ES-I3 (cell line): ENCODE measurements around the gene PRSS38.

Source experiments
- H3K36me3 ChIP-seq: 2 replicates; pipeline ENCODE4 v1.6.1; 2013; ENCODE audit warnings: mild to moderate bottlenecking, low read length, control low read depth, moderate library complexity; ENCODE audit not compliant: insufficient read depth
- H3K4me1 ChIP-seq: 2 replicates; pipeline ENCODE4 v1.6.1; 2013; ENCODE audit warnings: mild to moderate bottlenecking, control low read depth, low read length; ENCODE audit not compliant: insufficient read depth
- H3K9ac ChIP-seq: 2 replicates; pipeline ENCODE4 v1.6.1; 2013; ENCODE audit warnings: low read depth, mild to moderate bottlenecking, low read length, moderate library complexity
- H3K9me3 ChIP-seq: 2 replicates; pipeline ENCODE4 v1.6.1; 2013; ENCODE audit warnings: mild to moderate bottlenecking, low read length, moderate library complexity; ENCODE audit not compliant: control insufficient read depth, insufficient read depth

Gene PRSS38

GRCh38 chr1:227886993-227887696, 71.7 kb downstream of the PRSS38 start:
- no peaks in the 10 kb centered on the region for H3K9me3 ChIP-seq
- H3K36me3 ChIP-seq, result no peaks in the 10 kb centered on the region
- peak overlapping the region; percentile 62 for H3K9ac ChIP-seq
- H3K4me1 ChIP-seq, result peaks cover 25% of the 10 kb centered on the region; the same call in 1 of the 2 replicates

- Histone ChIP-seq H3K36me3 (no peaks in the 10 kb centered on the region), H3K9me3 (no peaks in the 10 kb centered on the region), H3K9ac (peak overlapping the region; percentile 62), H3K4me1 (peaks cover 30% of the 10 kb centered on the region; the same call in 1 of the 2 replicates)
Measured at GRCh38 chr1:227887697-227888403, 72.4 kb downstream of the PRSS38 start.

GRCh38 chr1:227888404-227889046, 73.0 kb downstream of the PRSS38 start:
- Histone ChIP-seq H3K9ac (no peak overlapping the region), H3K4me1 (peaks cover 34% of the 10 kb centered on the region; the same call in 1 of the 2 replicates), H3K36me3 (no peaks in the 10 kb centered on the region), H3K9me3 (no peaks in the 10 kb centered on the region)

GRCh38 chr1:227889047-227889862, 73.8 kb downstream of the PRSS38 start:
- Histone ChIP-seq H3K4me1 (peaks cover 34% of the 10 kb centered on the region; the same call in 1 of the 2 replicates), H3K9me3 (no peaks in the 10 kb centered on the region), H3K9ac (no peak overlapping the region), H3K36me3 (no peaks in the 10 kb centered on the region)

- Histone ChIP-seq H3K9ac (no peak overlapping the region), H3K4me1 (peaks cover 34% of the 10 kb centered on the region; the same call in 1 of the 2 replicates), H3K36me3 (no peaks in the 10 kb centered on the region), H3K9me3 (no peaks in the 10 kb centered on the region)
Measured at GRCh38 chr1:227889863-227890405, 74.5 kb downstream of the PRSS38 start.

GRCh38 chr1:227890451-227891222, 75.2 kb downstream of the PRSS38 start:
- Histone ChIP-seq H3K9ac (no peak overlapping the region), H3K4me1 (peaks cover 28% of the 10 kb centered on the region; the same call in 1 of the 2 replicates), H3K36me3 (no peaks in the 10 kb centered on the region), H3K9me3 (no peaks in the 10 kb centered on the region)

GRCh38 chr1:227891223-227891954, 75.9 kb downstream of the PRSS38 start:
- peaks cover 26% of the 10 kb centered on the region; the same call in 1 of the 2 replicates for H3K4me1 ChIP-seq
- no peaks in the 10 kb centered on the region for H3K9me3 ChIP-seq
- H3K36me3 ChIP-seq, result no peaks in the 10 kb centered on the region
- no peak overlapping the region for H3K9ac ChIP-seq

- no peaks in the 10 kb centered on the region for H3K36me3 ChIP-seq
- peaks cover 26% of the 10 kb centered on the region; the same call in 1 of the 2 replicates for H3K4me1 ChIP-seq
- H3K9me3 ChIP-seq, result no peaks in the 10 kb centered on the region
- H3K9ac ChIP-seq, result no peak overlapping the region
Measured at GRCh38 chr1:227891955-227892488, 76.5 kb downstream of the PRSS38 start.

- Histone ChIP-seq H3K36me3 (no peaks in the 10 kb centered on the region), H3K4me1 (peaks cover 26% of the 10 kb centered on the region; the same call in 1 of the 2 replicates), H3K9ac (no peak overlapping the region), H3K9me3 (no peaks in the 10 kb centered on the region)
Measured at GRCh38 chr1:227892489-227893299, 77.2 kb downstream of the PRSS38 start.

- Histone ChIP-seq H3K9ac (no peak overlapping the region), H3K4me1 (peaks cover 20% of the 10 kb centered on the region; the same call in 1 of the 2 replicates), H3K9me3 (no peaks in the 10 kb centered on the region), H3K36me3 (no peaks in the 10 kb centered on the region)
Measured at GRCh38 chr1:227893300-227893948, 77.9 kb downstream of the PRSS38 start.

GRCh38 chr1:227893949-227894721, 78.7 kb downstream of the PRSS38 start:
- Histone ChIP-seq H3K9me3 (no peaks in the 10 kb centered on the region), H3K36me3 (no peaks in the 10 kb centered on the region), H3K9ac (no peak overlapping the region), H3K4me1 (peaks cover 20% of the 10 kb centered on the region; the same call in 1 of the 2 replicates)
